ACHN (cell line): ENCODE results near the gene MCRIP2.

Experiments used
- DNase-seq: peaks from one replicate; pipeline ENCODE4 v3.0.0-alpha.2; 2015
- in situ Hi-C: cut with HindIII; loops from 2 replicates; pipeline ENCODE4 v1.10.0; 2017; ENCODE audit warnings: low sequenced_read_pairs, low pct_ligation_motif_present, low pct_unique_long_range_greater_than_20kb

Gene MCRIP2

GRCh38 chr16:674968-675883 lies 33.6 kb downstream of the MCRIP2 start, which contains the start of gene RHBDL1:
Gene RHBDL1, plus strand, starts transcription at chr16:675671. Its CDS starts 120 bp downstream, at chr16:675791.
- DNase-seq = peak; percentile 58
- in situ Hi-C loops = no loop called here

GRCh38 chr16:675884-676564 lies 34.4 kb downstream of the MCRIP2 start:
- no peak for DNase-seq
- in situ Hi-C loops = no loop called here

- in situ Hi-C loops = no loop called here
Observed at GRCh38 chr16:676565-676902, 34.9 kb downstream of the MCRIP2 start.

GRCh38 chr16:676913-677312 lies 35.3 kb downstream of the MCRIP2 start:
- DNase-seq = no peak
- in situ Hi-C loops = no loop called here

More at GRCh38 chr16:676565-676902, 34.9 kb downstream of the MCRIP2 start:
- no peak for DNase-seq

GRCh38 chr16:677316-678190 lies 35.9 kb downstream of the MCRIP2 start:
- in situ Hi-C loops = no loop called here
- no peak for DNase-seq

- no peak for DNase-seq
- in situ Hi-C loops = no loop called here
Observed at GRCh38 chr16:678209-678857, 36.7 kb downstream of the MCRIP2 start.

GRCh38 chr16:678858-679813 lies 37.5 kb downstream of the MCRIP2 start:
- peak; percentile 78 for DNase-seq
- in situ Hi-C loops = no loop called here

- in situ Hi-C loops = no loop called here
- peak; percentile 89 for DNase-seq
Observed at GRCh38 chr16:679814-680624, 38.4 kb downstream of the MCRIP2 start, which contains the start of gene STUB1. Gene STUB1, plus strand, starts transcription at chr16:680410. Its CDS starts 116 bp downstream, at chr16:680526.

GRCh38 chr16:680625-680945 lies 39.0 kb downstream of the MCRIP2 start:
- no peak for DNase-seq
- in situ Hi-C loops = no loop called here

GRCh38 chr16:680967-681745 lies 39.5 kb downstream of the MCRIP2 start:
- in situ Hi-C loops = no loop called here

GRCh38 chr16:681746-682427 lies 40.3 kb downstream of the MCRIP2 start:
- DNase-seq = peak; percentile 30
- in situ Hi-C loops = no loop called here

More at GRCh38 chr16:680967-681745, 39.5 kb downstream of the MCRIP2 start:
- DNase-seq = peak; percentile 64

GRCh38 chr16:682493-683395 lies 41.1 kb downstream of the MCRIP2 start:
- in situ Hi-C loops = no loop called here
- DNase-seq = no peak

- DNase-seq = no peak
- in situ Hi-C loops = no loop called here
Observed at GRCh38 chr16:683396-684070, 41.9 kb downstream of the MCRIP2 start.
